CD14-positive monocyte (primary cell): Measurements from ENCODE around the gene PPIF. TPM values are rescaled to one million over a fixed set of nuclear protein-coding genes. Genes with fewer than 3 reads are reported as not detected.
A peak's percentile ranks its signal among the peaks of the same experiment; 100 is the strongest.

Experiments used
- DNase-seq, 3 donors: peaks; one replicate each; pipeline ENCODE4 v3.0.0-alpha.2; 2011 to 2022
- H2AFZ ChIP-seq: 2 replicates; pipeline ENCODE4 v1.6.0; 2012; ENCODE audit warnings: mild to moderate bottlenecking, low read depth, low read length, inconsistent platforms; ENCODE audit not compliant: insufficient read depth, poor library complexity, severe bottlenecking
- H3K27ac ChIP-seq, 2 donors: 1 replicate in 1 of 2; 2 replicates in 1 of 2; pipeline ENCODE4 v1.5.1; 2012 to 2013; ENCODE audit warnings: low read length in 2 of 2, control low read depth in 1 of 2, inconsistent platforms in 1 of 2, low read depth in 1 of 2, mild to moderate bottlenecking in 1 of 2
- H3K27me3 ChIP-seq, 2 donors: one replicate each; pipeline versions ENCODE4 v1.6.0 to v1.6.1; 2011 to 2013; ENCODE audit warnings: low read length in 2 of 2; ENCODE audit not compliant: control insufficient read depth in 2 of 2, insufficient read depth in 2 of 2
- H3K36me3 ChIP-seq, 2 donors: replicated peaks in 1 of 2; 1 replicate in 1 of 2; 2 replicates in 1 of 2; pipeline versions ENCODE4 v1.5.1 to v1.6.1; 2012 to 2013; ENCODE audit warnings: low read length in 2 of 2, control low read depth in 1 of 2, inconsistent platforms in 1 of 2, mild to moderate bottlenecking in 1 of 2; ENCODE audit not compliant: insufficient read depth in 2 of 2, control insufficient read depth in 1 of 2
- H3K4me1 ChIP-seq, 2 donors: 1 replicate in 1 of 2; 2 replicates in 1 of 2; pipeline versions ENCODE4 v1.5.1 to v1.6.1; 2012 to 2013; ENCODE audit warnings: low read length in 2 of 2, control low read depth in 1 of 2, inconsistent platforms in 1 of 2, mild to moderate bottlenecking in 1 of 2, moderate library complexity in 1 of 2; ENCODE audit not compliant: insufficient read depth in 2 of 2, control insufficient read depth in 1 of 2
- H3K4me2 ChIP-seq: replicated peaks from 2 replicates; pipeline ENCODE3; 2012; ENCODE audit warnings: low read length, moderate library complexity, mild to moderate bottlenecking; ENCODE audit not compliant: poor library complexity, severe bottlenecking; ENCODE audit errors: extremely low read depth
- H3K4me3 ChIP-seq, 3 experiments: fragments of 200-600 bp in 1 of 3; sonication (generic) in 1 of 3; replicated peaks in 1 of 3; 1 replicate in 2 of 3; 2 replicates in 1 of 3; pipeline ENCODE4 v1.5.1; 2011 to 2013; ENCODE audit warnings: low read length in 3 of 3, mild to moderate bottlenecking in 3 of 3, control low read depth in 2 of 3, low read depth in 2 of 3, inconsistent platforms in 1 of 3, moderate library complexity in 1 of 3
- H3K79me2 ChIP-seq: 2 replicates; pipeline ENCODE4 v1.6.0; 2012; ENCODE audit warnings: mild to moderate bottlenecking, control low read depth, inconsistent platforms, low read length, moderate library complexity; ENCODE audit not compliant: insufficient read depth
- H3K9ac ChIP-seq: 2 replicates; pipeline ENCODE4 v1.6.0; 2017; ENCODE audit warnings: low read length, mild to moderate bottlenecking; ENCODE audit not compliant: insufficient read depth, poor library complexity, severe bottlenecking
- H3K9me3 ChIP-seq, 2 donors: replicated peaks in 1 of 2; 1 replicate in 1 of 2; 2 replicates in 1 of 2; pipeline versions ENCODE4 v1.5.1 to v1.6.1; 2012 to 2013; ENCODE audit warnings: low read length in 2 of 2, control low read depth in 1 of 2; ENCODE audit not compliant: control insufficient read depth in 1 of 2, insufficient read depth in 1 of 2
- H4K20me1 ChIP-seq: 2 replicates; pipeline ENCODE4 v1.6.0; 2012; ENCODE audit warnings: mild to moderate bottlenecking, low read length, control low read depth, moderate library complexity; ENCODE audit not compliant: insufficient read depth
- H3K27ac Mint-ChIP-seq, 7 donors: one replicate each; pipeline ENCODE4 v1.8.0; 2020; ENCODE audit warnings: mild to moderate bottlenecking in 7 of 7, mixed read lengths in 7 of 7, moderate library complexity in 6 of 7, inconsistent platforms in 2 of 7
- H3K27me3 Mint-ChIP-seq, 3 donors: one replicate each; pipeline ENCODE4 v1.8.0; 2021 to 2022; ENCODE audit warnings: low read depth in 3 of 3, mild to moderate bottlenecking in 3 of 3, mixed read lengths in 3 of 3, moderate library complexity in 3 of 3, inconsistent platforms in 1 of 3
- H3K36me3 Mint-ChIP-seq, 2 donors: one replicate each; pipeline ENCODE4 v1.8.0; 2020; ENCODE audit warnings: mixed read lengths in 2 of 2, inconsistent platforms in 1 of 2, mild to moderate bottlenecking in 1 of 2
- H3K4me1 Mint-ChIP-seq: one replicate; pipeline ENCODE4 v1.8.0; 2020; ENCODE audit warnings: mild to moderate bottlenecking, mixed read lengths
- H3K4me3 Mint-ChIP-seq, 2 donors: one replicate each; pipeline ENCODE4 v1.8.0; 2020; ENCODE audit warnings: mild to moderate bottlenecking in 2 of 2, mixed read lengths in 2 of 2, moderate library complexity in 1 of 2
- H3K9me3 Mint-ChIP-seq, 7 donors: one replicate each; pipeline ENCODE4 v1.8.0; 2020 to 2022; ENCODE audit warnings: mixed read lengths in 7 of 7, mild to moderate bottlenecking in 6 of 7, moderate library complexity in 6 of 7, inconsistent platforms in 2 of 7
- WGBS: methylation state at CpG from one replicate; pipeline ENCODE4 v1.1.5; 2013; ENCODE audit warnings: missing lambda C conversion rate; ENCODE audit not compliant: insufficient coverage; 5-methylcytosine and 5-hydroxymethylcytosine counted together
- intact Hi-C, 2 donors: fragments of 100-400 bp; cut with micrococcal nuclease; formaldehyde crosslinking; loops; one replicate each; pipeline versions ENCODE4 v1.15.0 to v1.15.1; 2023
- polyA plus RNA-seq, 3 donors: library from polyadenylated mRNA; depleted of rRNA in 1 of 3; unstranded in 2 of 3; stranded (reverse) in 1 of 3; fragments of 300-500 nt in 2 of 3; fragments of >200 nt in 1 of 3; fragmentation: Illumina TruSeq in 2 of 3; gene quantifications; 1 replicate in 2 of 3; 2 replicates in 1 of 3; pipeline ENCODE4 v1.2.3, GENCODE V29; 2012 to 2021
- TF ChIP-seq, protein P1 (sequence below): fragments of 200-600 bp; IDR thresholded peaks from one replicate; pipeline ENCODE4 v1.8.0; 2022; ENCODE audit warnings: antibody characterized with exemption, mild to moderate bottlenecking

The PPIF gene
- polyA plus RNA-seq, 3 donors: 36.6 to 1,064 (median 52.3) TPM

DNA sequence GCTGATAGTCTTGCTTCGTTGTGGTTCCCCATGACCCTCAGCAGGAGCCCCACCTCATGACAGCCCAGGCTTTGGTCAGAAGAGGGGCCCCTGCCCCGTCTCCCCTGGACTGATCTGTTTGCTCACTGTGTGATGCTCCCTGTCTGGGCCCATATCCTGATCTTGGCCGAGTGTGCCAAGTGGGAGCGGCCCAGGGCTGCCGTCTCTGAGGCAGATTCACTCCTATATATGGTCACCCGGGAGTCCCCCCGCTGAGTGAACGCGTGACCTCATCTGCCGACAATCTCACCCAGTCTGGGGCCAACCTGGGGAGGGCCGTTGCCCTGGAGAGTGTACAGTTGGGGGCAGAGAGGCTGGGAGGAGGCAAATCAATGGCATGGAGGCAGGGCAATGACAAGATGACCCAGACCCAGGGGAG is 34.5 kb downstream of the PPIF start:
- no peak overlapping the region for H3K4me3 Mint-ChIP-seq
- H3K27ac Mint-ChIP-seq: no peak overlapping the region
- Histone ChIP-seq H3K27ac (no peak overlapping the region), H3K36me3 (peaks cover 5 to 14% of the 10 kb centered on the region in 2 donors), H4K20me1 (no peaks in the 10 kb centered on the region), H3K4me1 (no peaks in the 10 kb centered on the region), H3K4me2 (no peak overlapping the region), H3K79me2 (no peaks in the 10 kb centered on the region), H3K27me3 (no peaks in the 10 kb centered on the region), H2AFZ (no peak overlapping the region), H3K4me3 (no peak overlapping the region), H3K9ac (no peak overlapping the region), H3K9me3 (no peaks in the 10 kb centered on the region)
- TF ChIP-seq, protein P1, sequence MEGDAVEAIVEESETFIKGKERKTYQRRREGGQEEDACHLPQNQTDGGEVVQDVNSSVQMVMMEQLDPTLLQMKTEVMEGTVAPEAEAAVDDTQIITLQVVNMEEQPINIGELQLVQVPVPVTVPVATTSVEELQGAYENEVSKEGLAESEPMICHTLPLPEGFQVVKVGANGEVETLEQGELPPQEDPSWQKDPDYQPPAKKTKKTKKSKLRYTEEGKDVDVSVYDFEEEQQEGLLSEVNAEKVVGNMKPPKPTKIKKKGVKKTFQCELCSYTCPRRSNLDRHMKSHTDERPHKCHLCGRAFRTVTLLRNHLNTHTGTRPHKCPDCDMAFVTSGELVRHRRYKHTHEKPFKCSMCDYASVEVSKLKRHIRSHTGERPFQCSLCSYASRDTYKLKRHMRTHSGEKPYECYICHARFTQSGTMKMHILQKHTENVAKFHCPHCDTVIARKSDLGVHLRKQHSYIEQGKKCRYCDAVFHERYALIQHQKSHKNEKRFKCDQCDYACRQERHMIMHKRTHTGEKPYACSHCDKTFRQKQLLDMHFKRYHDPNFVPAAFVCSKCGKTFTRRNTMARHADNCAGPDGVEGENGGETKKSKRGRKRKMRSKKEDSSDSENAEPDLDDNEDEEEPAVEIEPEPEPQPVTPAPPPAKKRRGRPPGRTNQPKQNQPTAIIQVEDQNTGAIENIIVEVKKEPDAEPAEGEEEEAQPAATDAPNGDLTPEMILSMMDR: no peak
- WGBS: 98% methylated on average over 9 of the region's 11 CpGs
- no peaks in the 10 kb centered on the region for H3K9me3 Mint-ChIP-seq
- peak in 1 of 3 donors; percentile 2 for DNase-seq
- no peaks in the 10 kb centered on the region for H3K4me1 Mint-ChIP-seq
- intact Hi-C loops: no loop called here
- H3K36me3 Mint-ChIP-seq: peaks cover 29% of the 10 kb centered on the region in 2 donors
- peaks cover 1 to 7% (median 2%) of the 10 kb centered on the region in 3 donors for H3K27me3 Mint-ChIP-seq

DNA sequence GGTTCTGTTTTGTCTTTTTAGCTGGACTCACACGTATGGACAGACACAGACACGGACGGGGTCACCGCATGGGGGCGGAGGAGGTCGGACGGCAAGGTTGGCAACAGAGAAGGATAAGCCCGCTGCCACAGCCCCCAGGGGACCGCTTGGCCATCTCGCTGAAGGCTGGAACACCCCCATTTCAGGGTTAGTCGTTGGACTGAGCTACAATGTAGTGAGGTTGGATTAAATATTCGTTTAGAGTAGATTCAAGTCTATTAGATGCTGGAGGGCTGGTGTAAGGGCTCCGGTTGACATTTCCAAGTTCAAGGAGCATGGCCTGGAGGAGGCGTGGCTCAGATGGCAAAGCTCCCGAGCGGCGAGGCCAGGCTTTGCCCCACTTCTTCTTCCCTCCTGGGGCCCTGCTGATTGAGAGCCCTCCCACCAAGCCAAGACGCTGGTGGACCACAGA is 35.2 kb downstream of the PPIF start:
- Histone ChIP-seq H3K27ac (no peak overlapping the region), H2AFZ (no peak overlapping the region), H3K9me3 (no peaks in the 10 kb centered on the region), H3K4me3 (no peak overlapping the region), H3K4me2 (no peak overlapping the region), H3K27me3 (no peaks in the 10 kb centered on the region), H3K36me3 (peaks cover 5 to 21% of the 10 kb centered on the region in 2 donors), H3K79me2 (no peaks in the 10 kb centered on the region), H4K20me1 (no peaks in the 10 kb centered on the region), H3K4me1 (no peaks in the 10 kb centered on the region), H3K9ac (no peak overlapping the region)
- Mint-ChIP-seq H3K27ac (no peak overlapping the region), H3K4me3 (no peak overlapping the region), H3K9me3 (no peaks in the 10 kb centered on the region), H3K27me3 (peaks cover 1 to 7% (median 2%) of the 10 kb centered on the region in 3 donors), H3K4me1 (no peaks in the 10 kb centered on the region), H3K36me3 (peaks cover 36% of the 10 kb centered on the region in 2 donors)
- no peak for DNase-seq
- TF ChIP-seq, protein P1: no peak
- WGBS: 93% methylated on average over 17 of the region's 18 CpGs
- intact Hi-C loops: no loop called here
